Measurements from ENCODE around the gene CAMSAP1. TPM values are rescaled to one million over a fixed set of nuclear protein-coding genes. Genes with fewer than 3 reads are reported as not detected.

Gene CAMSAP1
- total RNA-seq, 1 experiment from 2014 or later = 52.7 TPM

DNA sequence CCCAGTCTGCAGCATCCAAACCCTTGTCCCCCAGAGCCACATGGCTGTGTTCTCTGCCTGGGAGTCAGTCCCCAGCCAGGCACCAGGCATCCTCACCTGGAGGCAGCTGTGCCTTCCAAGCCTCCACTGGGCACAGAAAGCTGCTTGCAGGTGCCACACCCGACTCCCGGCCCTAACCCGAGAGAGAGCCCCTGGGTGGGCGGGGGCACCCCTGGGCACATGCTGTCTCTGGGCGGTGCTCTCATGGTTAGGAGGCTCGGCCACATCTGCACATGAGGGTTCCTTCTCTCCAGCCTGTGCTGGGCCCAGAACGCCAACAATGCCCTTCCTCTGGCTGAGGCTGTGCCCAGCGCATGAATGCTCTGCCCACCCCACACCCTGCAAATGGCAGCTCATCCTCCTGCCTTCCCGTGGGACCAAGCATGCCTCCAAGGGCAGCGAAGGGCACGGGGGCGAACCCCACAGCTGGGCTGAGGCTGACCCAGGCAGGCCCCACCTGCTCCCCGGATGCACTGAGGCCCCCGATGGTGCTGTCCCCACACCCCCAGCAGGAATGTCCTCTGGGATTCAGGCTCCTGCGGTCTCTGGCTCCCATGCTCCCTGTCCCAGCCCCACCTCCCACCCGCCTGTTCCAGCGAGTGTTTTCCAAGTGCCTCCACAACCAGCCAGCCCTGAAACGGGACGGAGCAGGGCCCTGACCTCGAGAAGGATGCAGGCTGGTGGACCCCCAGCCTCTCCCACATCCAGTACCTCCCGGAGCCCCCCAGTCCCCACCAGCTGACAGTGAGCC, 22.5 kb upstream of the CAMSAP1 start:
- H4K5ac ChIP-seq (ENCODE audit: insufficient read length, low read depth, low read length) = no peak overlapping the region
- H3K4me1 ChIP-seq (ENCODE audit: insufficient read depth, low read length) = no peaks in the 10 kb centered on the region
- Mint-ChIP-seq H3K27me3 (ENCODE audit: low read depth) (no peaks in the 10 kb centered on the region), H3K9me3 (no peaks in the 10 kb centered on the region), H3K4me3 (no peak overlapping the region), H3K36me3 (ENCODE audit: insufficient read depth in 1 of 3, low read depth in 3 of 3) (peaks cover 15 to 44% (median 40%) of the 10 kb centered on the region in 3 experiments; a peak in 6 of 7 replicates), H3K27ac (no peak overlapping the region; a peak in 1 of 7 replicates), H3K4me1 (peaks cover 0 to 8% of the 10 kb centered on the region in 2 experiments; a peak in 3 of 4 replicates)
- H3K79me2 ChIP-seq (ENCODE audit: insufficient read depth, low read length) = no peaks in the 10 kb centered on the region
- no peak overlapping the region for H3K56ac ChIP-seq (ENCODE audit: insufficient read length, low read depth, low read length)
- H3K14ac ChIP-seq (ENCODE audit: insufficient read depth, low read length) = no peak overlapping the region; the same call in 1 of the 2 replicates
- no peaks in the 10 kb centered on the region for H4K20me1 ChIP-seq (ENCODE audit: control insufficient read depth, insufficient read depth, insufficient read length)
- no peak overlapping the region for H3K18ac ChIP-seq (ENCODE audit: insufficient read length, low read depth, low read length)
- no peak overlapping the region for H2AK5ac ChIP-seq (ENCODE audit: insufficient read length, low read length)
- H3K27ac ChIP-seq (ENCODE audit: insufficient read length, low read depth, low read length) = no peak overlapping the region
- no peak for DNase-seq
- H2AFZ ChIP-seq (ENCODE audit: low read length) = no peak overlapping the region
- H3K23ac ChIP-seq (ENCODE audit: insufficient read length, low read depth, low read length) = no peak overlapping the region
- H2BK20ac ChIP-seq (ENCODE audit: low read depth, low read length, poor library complexity, severe bottlenecking) = no peak overlapping the region
- H3K4me2 ChIP-seq (ENCODE audit: insufficient read depth, insufficient read length, low read length) = no peak overlapping the region
- H3K79me1 ChIP-seq (ENCODE audit: insufficient read depth, low read depth, low read length, poor library complexity, severe bottlenecking) = no peaks in the 10 kb centered on the region
- TF ChIP-seq, protein P1, sequence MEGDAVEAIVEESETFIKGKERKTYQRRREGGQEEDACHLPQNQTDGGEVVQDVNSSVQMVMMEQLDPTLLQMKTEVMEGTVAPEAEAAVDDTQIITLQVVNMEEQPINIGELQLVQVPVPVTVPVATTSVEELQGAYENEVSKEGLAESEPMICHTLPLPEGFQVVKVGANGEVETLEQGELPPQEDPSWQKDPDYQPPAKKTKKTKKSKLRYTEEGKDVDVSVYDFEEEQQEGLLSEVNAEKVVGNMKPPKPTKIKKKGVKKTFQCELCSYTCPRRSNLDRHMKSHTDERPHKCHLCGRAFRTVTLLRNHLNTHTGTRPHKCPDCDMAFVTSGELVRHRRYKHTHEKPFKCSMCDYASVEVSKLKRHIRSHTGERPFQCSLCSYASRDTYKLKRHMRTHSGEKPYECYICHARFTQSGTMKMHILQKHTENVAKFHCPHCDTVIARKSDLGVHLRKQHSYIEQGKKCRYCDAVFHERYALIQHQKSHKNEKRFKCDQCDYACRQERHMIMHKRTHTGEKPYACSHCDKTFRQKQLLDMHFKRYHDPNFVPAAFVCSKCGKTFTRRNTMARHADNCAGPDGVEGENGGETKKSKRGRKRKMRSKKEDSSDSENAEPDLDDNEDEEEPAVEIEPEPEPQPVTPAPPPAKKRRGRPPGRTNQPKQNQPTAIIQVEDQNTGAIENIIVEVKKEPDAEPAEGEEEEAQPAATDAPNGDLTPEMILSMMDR (conservative IDR thresholded peaks at IDR 0.05) = no peak
- no peak overlapping the region for H3K4ac ChIP-seq (ENCODE audit: low read depth, low read length)
- no peak overlapping the region for H2BK120ac ChIP-seq (ENCODE audit: low read depth, low read length, poor library complexity, severe bottlenecking)
- H2BK15ac ChIP-seq (ENCODE audit: low read depth, low read length) = 0 out of 2 replicates have a peak overlapping the region, but pooled peaks have one; percentile 31
- H3K9ac ChIP-seq (ENCODE audit: extremely low read depth, insufficient read length, low read length) = no peak overlapping the region
- H4K8ac ChIP-seq (replicated peaks; ENCODE audit: insufficient read length, low read depth, low read length) = no peak overlapping the region
- WGBS (ENCODE audit: extremely low coverage, insufficient read length, low lambda C conversion rate) = no CpG with 5 or more reads among the region's 21 CpGs
- no peak overlapping the region for H4K91ac ChIP-seq (ENCODE audit: insufficient read length, low read depth, low read length)
- no peaks in the 10 kb centered on the region for H3K23me2 ChIP-seq (ENCODE audit: insufficient read length, low read depth, low read length, poor library complexity, severe bottlenecking)
- no peak overlapping the region for H2BK5ac ChIP-seq (ENCODE audit: insufficient read length, low read length)
- no peak overlapping the region for H2BK12ac ChIP-seq (ENCODE audit: insufficient read length, low read depth, low read length)
- H3K27me3 ChIP-seq (ENCODE audit: insufficient read depth, low read length) = no peaks in the 10 kb centered on the region
- H3T11ph ChIP-seq (ENCODE audit: low read length) = no peak overlapping the region
- no peaks in the 10 kb centered on the region for H3K9me3 ChIP-seq (ENCODE audit: control insufficient read depth, low read depth, low read length)

Measured in H9 (cell line).